DOHH2 (cell line): ENCODE measurements around the gene CTIF.

Experiments used
- CTCF ChIP-seq: fragments of 200-600 bp; sonication (generic); IDR thresholded peaks from one replicate; pipeline ENCODE4 v1.5.1; 2014; ENCODE audit warnings: antibody characterized with exemption, mild to moderate bottlenecking, low read depth, low read length; ENCODE audit not compliant: poor library complexity, severe bottlenecking
- EZH2phosphoT487 ChIP-seq: fragments of 200-600 bp; sonication (generic); IDR thresholded peaks from 2 replicates; pipeline ENCODE4 v1.6.1; 2017; ENCODE audit warnings: borderline replicate concordance, mild to moderate bottlenecking, antibody characterized with exemption, low read length, moderate library complexity, mixed read lengths

- TF ChIP-seq CTCF = no peak
- TF ChIP-seq EZH2phosphoT487 = no peak
Measured at GRCh38 chr18:48642503-48642902, 103.7 kb downstream of the CTIF start.
